CD4-positive, alpha-beta T cell treated with Interleukin-21 for 1 hour (primary cell): ENCODE measurements around the gene HNRNPLL.
"Not testable (repeated sequence)": the region's sequence is repeated elsewhere in the genome, so short reads cannot be mapped to it uniquely, and the experiment has no call there.

ENCODE experiments used
- DNase-seq: peaks from one replicate; pipeline ENCODE4 v3.0.0-alpha.2; 2020

Gene HNRNPLL

DNA sequence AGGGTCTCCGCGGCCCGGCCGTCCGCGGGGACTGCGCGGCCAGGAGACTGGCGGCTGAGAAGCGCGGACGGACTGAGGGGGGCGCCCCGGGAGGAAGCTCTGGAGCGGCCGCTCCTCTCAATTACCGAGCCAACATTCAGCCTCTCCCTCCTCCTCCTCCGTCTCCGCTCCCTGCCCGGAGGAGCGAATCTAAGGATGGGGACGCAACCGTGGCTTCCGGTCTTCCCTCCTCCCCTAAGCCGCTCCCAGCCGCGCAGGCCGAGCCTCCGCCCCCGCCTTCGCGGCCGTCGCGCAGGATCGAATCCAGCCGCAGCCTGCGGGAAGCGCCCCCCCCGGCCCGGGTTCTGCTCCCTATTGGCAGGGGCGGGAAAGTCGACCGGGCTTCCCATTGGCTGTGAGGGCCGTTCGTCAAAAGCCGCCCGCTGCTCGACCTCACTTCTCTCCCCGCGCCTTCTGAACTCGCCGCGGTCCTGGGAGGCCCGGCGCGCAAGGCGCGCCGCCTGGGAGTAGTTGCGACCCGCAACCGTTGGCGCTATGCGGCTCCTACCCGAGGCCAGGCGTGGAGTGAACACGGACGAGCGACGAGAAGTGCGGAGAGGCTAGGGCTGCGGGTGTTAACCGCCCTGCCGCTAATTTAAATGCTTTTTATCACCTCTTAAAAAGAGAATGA, at the start of gene HNRNPLL:
Gene HNRNPLL (minus strand): TSS at position 197 of the 670 bp plus-strand sequence. CDS start 302 bp downstream, outside the sequence.
- DNase-seq: peak; percentile 93

GRCh38 chr2:38650717-38651116, 48.0 kb upstream of the HNRNPLL start:
- no peak for DNase-seq

GRCh38 chr2:38650012-38650411, 47.3 kb upstream of the HNRNPLL start:
- no peak for DNase-seq

DNA sequence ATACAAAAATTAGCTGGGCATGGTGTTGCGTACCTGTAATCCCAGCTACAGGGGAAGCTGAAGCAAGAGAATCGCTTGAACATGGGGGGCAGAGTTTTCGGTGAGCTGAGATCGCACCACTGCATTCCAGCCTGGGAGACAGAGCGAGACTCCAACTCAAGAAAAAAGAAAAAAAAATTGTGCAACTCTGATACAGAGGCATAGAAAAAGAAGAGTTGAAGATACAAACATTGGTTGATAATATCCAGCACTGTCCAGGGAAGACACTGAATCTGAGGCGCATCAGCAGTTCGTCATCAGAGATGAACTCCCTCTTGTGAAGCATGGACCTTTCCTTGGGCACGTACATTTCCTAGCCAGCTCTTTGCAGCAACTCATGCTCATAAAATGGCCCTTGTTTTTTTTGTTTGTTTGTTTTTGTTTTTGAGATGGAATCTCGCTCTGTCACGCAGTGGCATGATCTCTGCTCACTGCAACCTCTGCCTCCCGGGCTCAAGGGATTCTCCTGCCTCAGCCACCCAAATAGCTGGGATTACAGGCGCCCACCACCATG, 46.5 kb upstream of the HNRNPLL start:
- DNase-seq: no peak

- DNase-seq: no peak
These were observed 45.5 kb upstream of the HNRNPLL start for GRCh38 chr2:38648107-38648761.

- DNase-seq: peak; percentile 57
These were observed 41.2 kb upstream of the HNRNPLL start for GRCh38 chr2:38643683-38644511.

DNA sequence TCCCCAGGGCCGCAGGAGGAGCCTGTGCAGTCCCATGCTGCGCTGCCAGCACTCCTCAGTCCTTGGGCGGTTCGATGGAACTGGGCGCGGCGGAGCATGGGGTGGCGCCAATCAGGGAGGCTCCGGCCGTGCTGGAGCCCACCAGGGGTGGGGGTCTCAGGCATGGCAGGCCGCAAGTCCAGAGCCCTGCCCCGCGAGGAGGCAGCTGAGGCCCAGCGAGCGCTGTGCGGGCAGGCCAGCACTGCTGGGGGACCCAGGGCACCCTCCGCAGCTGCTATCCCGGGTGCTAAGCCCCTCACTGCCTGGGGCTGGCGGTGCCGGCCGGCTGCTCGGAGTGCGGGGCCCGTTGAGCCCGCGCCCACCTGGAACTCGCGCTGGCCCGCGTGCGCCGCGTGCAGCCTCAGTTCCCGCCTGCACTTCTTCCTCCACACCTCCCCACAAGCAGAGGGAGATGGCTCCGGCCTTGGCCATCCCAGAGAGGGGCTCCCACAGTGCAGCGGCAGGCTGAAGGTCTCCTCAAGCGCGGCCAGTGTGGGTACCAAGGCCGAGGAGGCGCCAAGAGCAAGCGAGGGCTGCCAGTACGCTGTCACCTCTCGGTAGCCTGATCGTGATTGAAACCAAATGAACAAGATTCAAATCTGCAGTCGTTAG, 40.4 kb upstream of the HNRNPLL start:
- no peak for DNase-seq

- DNase-seq: not testable (repeated sequence)
These were observed 39.8 kb upstream of the HNRNPLL start for GRCh38 chr2:38642373-38643017.

DNA sequence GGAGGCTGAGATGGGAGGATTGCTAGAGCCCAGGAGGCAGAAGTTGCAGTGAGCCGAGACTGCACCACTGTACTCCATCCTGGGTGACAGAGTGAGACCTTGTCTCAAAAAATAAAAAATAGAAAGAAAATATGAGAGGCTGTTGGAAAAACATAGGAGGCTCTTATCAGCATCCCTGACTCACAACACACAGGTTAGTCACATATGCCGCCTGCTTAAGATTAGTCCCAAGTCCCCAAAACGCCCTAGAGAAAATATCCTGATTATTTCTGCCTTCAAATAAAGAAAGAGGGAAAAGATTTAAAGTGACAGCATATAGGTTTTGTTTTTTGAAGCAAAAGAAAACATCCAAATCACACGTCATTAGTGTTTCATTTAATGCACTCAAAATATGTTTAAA, 33.3 kb upstream of the HNRNPLL start:
- DNase-seq: no peak

DNA sequence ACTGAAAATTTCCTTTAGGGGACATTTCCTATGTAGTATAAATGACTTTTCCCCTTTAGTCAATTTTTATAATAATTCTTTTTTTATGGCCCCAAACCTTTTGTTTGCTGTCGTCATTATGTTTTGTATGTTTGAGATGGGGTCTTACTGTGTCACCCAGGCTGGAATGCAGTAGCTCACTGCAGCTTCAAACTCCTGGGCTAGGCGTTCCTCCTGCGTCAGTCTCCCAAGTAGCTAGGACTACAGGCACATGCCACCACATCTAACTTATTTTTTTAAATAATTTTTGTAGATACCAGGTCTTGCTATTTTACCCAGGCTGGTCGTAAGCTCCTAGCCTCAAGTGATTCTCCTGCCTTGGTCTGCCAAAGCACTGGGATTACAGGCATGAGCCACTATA, 32.4 kb upstream of the HNRNPLL start:
- DNase-seq: no peak

DNA sequence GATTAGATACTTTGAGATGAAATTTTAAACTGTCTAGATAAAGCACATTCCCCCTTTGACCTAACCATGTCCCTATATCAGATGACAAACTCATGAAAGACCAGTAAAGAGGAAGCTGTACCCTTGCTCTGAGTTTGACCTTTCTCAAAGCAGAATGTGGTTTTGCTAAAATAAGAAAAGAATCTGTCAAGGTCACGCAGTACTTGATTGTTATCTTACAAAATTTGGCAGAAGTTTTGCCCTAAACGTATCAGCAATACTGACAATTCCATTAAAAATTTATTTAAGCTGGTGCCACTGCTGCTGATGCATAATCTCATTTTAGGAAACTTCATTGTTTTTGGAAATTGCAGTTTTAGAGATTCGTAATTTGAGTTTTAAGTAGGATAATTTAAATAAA, 32.0 kb upstream of the HNRNPLL start:
- no peak for DNase-seq

- DNase-seq: no peak
These were observed 31.2 kb upstream of the HNRNPLL start for GRCh38 chr2:38633895-38634294.

GRCh38 chr2:38632980-38633379, 30.3 kb upstream of the HNRNPLL start:
- DNase-seq: no peak

- DNase-seq: no peak
These were observed 29.2 kb upstream of the HNRNPLL start for GRCh38 chr2:38631976-38632375.

DNA sequence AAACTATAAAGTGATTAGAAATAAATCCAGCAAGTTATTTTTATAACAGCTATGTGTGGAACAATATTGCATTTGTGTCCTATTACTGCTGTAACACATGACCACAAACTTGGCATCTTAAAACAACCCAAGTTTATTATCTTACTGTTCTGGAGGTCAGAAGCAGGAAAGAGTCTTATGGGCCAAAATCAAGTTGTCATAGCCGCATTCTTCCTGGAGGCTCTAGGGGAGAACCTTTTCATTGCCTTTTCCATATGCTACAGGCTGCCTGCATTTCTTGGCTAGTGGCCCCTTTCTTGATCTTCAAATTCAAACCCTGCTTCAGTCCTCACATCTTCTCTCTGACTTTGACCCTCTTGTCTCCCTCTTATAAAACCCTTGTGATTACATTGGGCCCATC, 27.0 kb upstream of the HNRNPLL start:
- DNase-seq: no peak

GRCh38 chr2:38627391-38627790, 24.7 kb upstream of the HNRNPLL start:
- DNase-seq: no peak

DNA sequence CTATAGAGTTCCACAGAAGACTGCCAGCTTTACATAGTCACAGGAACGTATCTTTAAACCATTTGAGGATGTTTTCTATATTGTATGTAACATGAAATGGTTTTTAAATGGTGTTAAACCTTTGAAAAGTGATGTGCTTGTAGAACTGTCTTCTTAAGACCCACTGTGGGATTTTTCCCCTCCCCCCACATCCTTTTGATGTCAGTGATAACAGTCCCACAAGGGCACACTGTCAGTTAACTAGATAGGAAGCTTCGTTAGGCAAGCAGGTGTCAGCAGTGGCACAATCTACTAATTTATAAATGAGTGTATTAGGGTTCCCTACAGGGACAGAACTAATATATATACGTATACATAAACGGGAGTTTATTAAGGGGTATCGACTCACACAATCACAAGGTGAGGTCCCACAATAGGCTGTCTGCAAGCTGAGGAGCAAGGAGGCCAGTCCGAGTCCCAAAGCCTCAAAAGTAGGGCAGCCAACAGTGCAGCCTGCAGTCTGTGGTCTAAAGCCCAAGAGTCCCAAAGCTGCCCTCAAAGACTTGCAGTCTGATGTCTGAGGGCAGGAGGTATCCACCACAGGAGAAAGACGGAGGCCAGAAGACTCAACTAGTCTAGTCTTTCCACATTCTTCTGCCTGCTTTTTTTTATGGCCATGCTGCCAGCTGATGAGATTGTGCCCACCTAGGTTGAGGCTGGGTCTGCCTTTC, 23.8 kb upstream of the HNRNPLL start:
- DNase-seq: peak; percentile 75

DNA sequence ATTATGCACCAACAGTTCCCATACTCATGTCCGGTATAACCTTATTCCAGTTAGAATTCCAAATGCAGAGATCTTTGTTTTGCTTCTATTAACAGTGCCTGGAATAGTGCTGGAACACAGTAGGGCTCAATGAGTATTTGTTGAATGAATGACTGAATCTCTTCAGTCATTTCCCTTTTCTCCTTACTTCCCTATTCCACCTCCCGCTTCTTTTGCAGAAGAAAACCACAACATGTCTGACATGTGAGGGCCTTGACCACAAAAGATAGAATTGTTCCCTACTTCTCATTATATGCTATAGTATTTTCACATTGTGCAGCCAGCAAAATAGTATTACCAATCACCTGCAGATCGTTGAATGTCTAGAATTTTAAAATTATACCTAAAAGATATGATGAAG, 19.5 kb upstream of the HNRNPLL start:
- no peak for DNase-seq

DNA sequence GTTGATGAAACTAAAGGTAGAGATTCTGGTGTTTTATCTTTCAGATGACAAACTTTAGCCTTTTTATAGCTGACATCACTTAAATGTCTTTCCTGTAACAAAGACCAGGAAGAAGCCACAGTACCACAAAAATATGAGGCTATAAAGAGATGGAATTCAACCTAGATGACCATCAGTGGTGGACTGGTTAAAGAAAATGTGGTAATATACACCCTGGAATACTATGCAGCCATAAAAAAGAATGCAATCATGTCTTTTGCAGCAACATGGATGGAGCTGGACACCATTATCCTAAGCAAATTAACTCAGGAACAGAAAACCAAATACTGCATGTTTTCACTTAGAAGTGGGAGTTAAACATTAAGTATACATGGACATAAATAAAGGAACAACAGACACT, 18.3 kb upstream of the HNRNPLL start:
- DNase-seq: no peak

DNA sequence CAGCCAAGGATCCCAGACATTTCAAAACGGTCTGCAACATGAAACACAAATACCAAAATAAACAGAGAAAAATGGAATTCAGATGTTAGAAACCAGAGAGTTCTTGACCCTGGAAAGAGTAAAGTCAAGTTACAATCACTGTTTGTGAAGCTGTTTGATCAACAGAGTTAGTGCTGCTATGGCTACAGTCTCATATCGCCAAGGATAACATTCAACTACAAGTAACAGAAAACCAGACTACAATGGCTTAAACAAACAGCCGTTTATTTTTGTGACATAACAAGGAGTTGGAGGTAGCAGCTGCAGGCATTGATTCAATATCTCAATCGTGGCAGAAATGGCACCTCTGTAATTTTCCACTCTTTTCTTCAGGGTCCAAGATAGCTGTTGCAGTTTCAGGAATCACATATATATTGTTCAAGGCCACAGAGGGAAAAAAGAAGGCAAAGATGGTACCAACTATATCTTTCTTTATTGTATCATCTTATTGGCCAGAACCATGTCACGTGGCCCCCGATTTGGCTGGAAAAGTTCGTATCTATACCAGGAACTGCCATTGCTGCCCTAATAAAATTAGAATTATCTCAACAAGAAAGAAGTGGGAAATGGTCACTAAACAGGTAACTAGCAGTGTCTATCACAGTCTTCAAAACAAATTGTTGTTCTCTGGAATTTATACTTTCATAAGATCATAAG, 17.7 kb upstream of the HNRNPLL start:
- no peak for DNase-seq
